Measurements from ENCODE around the gene SCUBE1. TPM values are rescaled to one million over a fixed set of nuclear protein-coding genes. Genes with fewer than 3 reads are reported as not detected.

The SCUBE1 gene
- total and polyA plus RNA-seq, 2 of the 8 experiments (the other 6 are each of a cell fraction or from before 2014, with no cell fraction given), result 2.3 to 4.9 TPM

GRCh38 chr22:43169310-43170130 lies 173.7 kb downstream of the SCUBE1 start (continued):
- no peak for TF ChIP-seq ATF3 (IDR thresholded peaks at IDR 0.05; ENCODE audit: insufficient read depth, low read depth, low read length)
- no peak for TF ChIP-seq MAX (IDR thresholded peaks at IDR 0.05)
